Breast epithelium (tissue), 3 donors: ENCODE results near the gene PLPP2.

Experiments used
- POLR2AphosphoS5 ChIP-seq, 3 donors: sonication (generic); formaldehyde crosslinking; IDR thresholded peaks; one replicate each; pipeline ENCODE4 v1.6.1; 2017; ENCODE audit warnings: antibody characterized with exemption in 3 of 3
- TF ChIP-seq, protein P1 (sequence below), 3 donors: fragments of 450-650 bp; IDR thresholded peaks; one replicate each; pipeline ENCODE4 v1.5.1; 2016 to 2017; ENCODE audit warnings: antibody characterized with exemption in 3 of 3, mild to moderate bottlenecking in 3 of 3, moderate library complexity in 3 of 3

DNA sequence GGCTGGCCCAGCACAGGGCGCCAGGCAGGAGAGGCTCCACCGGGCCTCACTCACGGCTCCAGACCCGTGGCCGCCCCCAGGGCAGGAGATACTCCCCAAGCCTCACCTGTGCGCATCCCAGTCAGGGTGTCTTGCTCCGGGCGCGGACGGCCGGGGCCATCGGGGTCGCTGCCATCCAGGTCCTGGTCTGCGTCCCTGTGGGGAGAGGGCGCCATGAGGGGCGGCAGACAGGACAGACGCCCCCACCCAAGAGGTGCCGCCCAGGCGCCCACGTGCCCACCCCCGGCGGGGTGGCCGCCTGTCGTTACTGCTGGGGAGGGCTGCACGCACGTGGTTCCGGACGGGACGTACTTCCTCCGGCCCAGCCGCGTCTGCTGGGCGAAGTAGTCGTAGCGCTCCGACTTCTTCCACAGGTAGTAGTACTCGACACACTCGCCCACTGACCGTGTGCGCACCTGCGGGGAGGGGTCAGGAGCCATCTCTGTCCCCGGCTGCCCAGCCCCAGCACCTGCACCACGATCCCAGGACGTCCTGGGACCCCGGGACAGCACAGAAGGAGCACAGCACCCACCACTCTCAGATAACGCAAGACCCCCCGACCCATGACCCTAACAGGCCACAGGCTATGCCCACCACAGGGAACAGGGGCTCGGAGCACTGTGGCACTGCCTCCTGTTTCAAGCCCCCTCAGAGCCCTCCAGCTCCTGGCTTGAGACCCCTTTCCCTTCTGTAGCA is 17.4 kb upstream of the PLPP2 start:
- TF ChIP-seq POLR2AphosphoS5 (IDR thresholded peaks at IDR 0.05) = no peak
- TF ChIP-seq, protein P1, sequence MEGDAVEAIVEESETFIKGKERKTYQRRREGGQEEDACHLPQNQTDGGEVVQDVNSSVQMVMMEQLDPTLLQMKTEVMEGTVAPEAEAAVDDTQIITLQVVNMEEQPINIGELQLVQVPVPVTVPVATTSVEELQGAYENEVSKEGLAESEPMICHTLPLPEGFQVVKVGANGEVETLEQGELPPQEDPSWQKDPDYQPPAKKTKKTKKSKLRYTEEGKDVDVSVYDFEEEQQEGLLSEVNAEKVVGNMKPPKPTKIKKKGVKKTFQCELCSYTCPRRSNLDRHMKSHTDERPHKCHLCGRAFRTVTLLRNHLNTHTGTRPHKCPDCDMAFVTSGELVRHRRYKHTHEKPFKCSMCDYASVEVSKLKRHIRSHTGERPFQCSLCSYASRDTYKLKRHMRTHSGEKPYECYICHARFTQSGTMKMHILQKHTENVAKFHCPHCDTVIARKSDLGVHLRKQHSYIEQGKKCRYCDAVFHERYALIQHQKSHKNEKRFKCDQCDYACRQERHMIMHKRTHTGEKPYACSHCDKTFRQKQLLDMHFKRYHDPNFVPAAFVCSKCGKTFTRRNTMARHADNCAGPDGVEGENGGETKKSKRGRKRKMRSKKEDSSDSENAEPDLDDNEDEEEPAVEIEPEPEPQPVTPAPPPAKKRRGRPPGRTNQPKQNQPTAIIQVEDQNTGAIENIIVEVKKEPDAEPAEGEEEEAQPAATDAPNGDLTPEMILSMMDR (IDR thresholded peaks at IDR 0.05) = no peak
